Measurements from ENCODE around the gene ZNF471. TPM values are rescaled to one million over a fixed set of nuclear protein-coding genes. Genes with fewer than 3 reads are reported as not detected.

The ZNF471 gene
- total RNA-seq, 1 donor = 3.9 TPM

- peak; percentile 29 for DNase-seq (ENCODE audit: low read depth)
- TF ChIP-seq, protein P1, sequence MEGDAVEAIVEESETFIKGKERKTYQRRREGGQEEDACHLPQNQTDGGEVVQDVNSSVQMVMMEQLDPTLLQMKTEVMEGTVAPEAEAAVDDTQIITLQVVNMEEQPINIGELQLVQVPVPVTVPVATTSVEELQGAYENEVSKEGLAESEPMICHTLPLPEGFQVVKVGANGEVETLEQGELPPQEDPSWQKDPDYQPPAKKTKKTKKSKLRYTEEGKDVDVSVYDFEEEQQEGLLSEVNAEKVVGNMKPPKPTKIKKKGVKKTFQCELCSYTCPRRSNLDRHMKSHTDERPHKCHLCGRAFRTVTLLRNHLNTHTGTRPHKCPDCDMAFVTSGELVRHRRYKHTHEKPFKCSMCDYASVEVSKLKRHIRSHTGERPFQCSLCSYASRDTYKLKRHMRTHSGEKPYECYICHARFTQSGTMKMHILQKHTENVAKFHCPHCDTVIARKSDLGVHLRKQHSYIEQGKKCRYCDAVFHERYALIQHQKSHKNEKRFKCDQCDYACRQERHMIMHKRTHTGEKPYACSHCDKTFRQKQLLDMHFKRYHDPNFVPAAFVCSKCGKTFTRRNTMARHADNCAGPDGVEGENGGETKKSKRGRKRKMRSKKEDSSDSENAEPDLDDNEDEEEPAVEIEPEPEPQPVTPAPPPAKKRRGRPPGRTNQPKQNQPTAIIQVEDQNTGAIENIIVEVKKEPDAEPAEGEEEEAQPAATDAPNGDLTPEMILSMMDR (IDR thresholded peaks at IDR 0.05; ENCODE audit: insufficient read depth, low read depth, low read length) = no peak
- no peak overlapping the region for H3K4me3 ChIP-seq (ENCODE audit: low read depth, low read length)
These were observed 3.1 kb upstream of the ZNF471 start for GRCh38 chr19:56504581-56504980.

DNA sequence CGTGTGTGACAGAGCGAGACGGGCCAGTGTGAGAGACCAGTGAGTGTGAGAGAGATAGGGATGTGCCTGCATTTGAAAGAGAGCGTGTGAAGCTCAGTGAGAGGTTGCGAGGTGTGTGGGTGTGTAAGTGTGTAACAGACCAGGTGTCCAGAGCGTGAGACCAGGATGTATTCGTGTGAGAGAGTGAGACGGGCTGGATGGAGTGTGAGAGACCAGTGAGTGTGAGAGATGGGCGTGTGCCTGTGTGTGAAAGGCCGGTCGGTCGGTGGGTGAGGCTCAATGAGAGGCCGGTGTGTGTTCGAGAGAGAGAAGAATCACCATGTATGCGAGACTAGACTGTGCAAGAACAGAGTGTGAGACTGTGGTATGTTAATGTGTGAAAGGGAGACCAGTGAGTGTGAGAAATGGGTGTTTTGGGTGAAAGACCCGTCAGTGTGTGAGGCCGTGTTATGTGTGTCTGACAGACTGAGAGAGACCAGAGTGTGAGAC, 679 bp downstream of the ZNF471 start:
- no peak for DNase-seq (ENCODE audit: low read depth)
- H3K4me3 ChIP-seq (ENCODE audit: low read depth, low read length) = peak overlapping the region; percentile 83
- TF ChIP-seq, protein P1 (IDR thresholded peaks at IDR 0.05; ENCODE audit: insufficient read depth, low read depth, low read length) = no peak

DNA sequence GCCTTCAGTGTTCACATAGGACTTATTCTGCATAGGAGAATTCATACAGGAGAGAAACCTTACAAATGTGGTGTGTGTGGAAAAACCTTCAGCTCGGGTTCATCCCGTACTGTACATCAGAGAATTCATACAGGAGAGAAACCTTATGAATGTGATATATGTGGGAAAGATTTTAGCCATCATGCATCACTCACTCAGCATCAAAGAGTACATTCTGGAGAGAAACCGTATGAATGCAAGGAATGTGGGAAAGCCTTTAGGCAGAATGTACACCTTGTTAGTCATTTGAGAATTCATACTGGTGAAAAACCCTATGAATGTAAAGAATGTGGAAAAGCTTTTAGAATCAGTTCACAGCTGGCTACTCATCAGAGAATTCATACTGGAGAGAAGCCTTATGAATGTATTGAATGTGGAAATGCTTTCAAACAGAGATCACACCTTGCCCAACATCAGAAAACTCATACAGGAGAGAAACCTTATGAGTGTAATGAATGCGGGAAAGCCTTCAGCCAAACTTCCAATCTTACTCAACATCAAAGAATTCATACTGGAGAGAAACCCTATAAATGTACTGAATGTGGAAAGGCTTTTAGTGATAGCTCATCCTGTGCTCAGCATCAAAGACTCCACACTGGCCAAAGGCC, 17.7 kb downstream of the ZNF471 start:
- no peak overlapping the region for H3K4me3 ChIP-seq (ENCODE audit: low read depth, low read length)
- TF ChIP-seq, protein P1 (IDR thresholded peaks at IDR 0.05; ENCODE audit: insufficient read depth, low read depth, low read length) = no peak
- DNase-seq (ENCODE audit: low read depth) = no peak

DNA sequence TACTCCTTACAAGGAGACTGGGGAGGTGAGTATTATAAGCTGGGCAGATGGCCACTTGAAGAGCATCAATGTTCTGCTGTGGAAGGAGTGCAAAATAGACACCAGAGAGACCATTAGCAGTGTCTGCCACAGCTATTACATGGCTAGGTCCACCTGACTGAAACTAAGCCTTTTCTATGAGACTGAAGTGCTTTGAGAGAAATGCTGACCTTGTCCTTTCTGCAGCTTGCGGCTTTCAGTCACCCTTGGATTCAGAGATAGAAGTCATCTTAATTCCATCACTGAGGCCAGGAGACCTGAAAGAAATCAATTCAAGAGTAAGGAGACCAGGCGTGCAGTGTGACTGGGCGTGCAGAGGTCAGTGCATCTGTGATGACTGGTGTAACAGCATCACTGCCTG, 29.8 kb downstream of the ZNF471 start:
- DNase-seq (ENCODE audit: low read depth) = no peak
- no peak overlapping the region for H3K4me3 ChIP-seq (ENCODE audit: low read depth, low read length)
- TF ChIP-seq, protein P1 (IDR thresholded peaks at IDR 0.05; ENCODE audit: insufficient read depth, low read depth, low read length) = no peak

DNA sequence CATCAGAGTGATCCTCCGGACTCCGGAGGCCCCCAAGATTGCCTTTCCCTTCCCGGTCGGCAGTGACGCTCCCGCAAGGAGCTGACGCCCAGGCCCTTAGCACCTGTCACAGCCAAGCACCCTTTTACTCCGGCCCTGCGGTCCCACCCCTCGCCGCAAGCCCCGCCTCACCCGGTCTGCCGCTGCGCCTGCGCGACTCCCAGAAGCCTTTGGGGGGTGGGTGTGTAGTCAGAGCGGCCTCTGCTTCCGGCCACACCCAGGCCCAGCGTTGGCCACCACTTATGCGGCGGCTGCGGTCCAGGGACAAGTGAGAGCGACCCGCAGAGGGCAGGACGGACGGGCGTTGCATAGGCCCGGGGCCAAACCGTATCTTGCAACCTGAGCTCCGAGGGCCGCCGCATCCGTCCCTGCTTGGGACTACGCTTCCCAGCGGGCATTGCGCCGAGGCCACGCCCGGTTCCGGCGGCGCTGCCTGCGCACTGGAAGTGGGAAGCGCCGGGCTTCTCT, 30.7 kb downstream of the ZNF471 start:
- peak overlapping the region; percentile 82 for H3K4me3 ChIP-seq (ENCODE audit: low read depth, low read length)
- TF ChIP-seq, protein P1 (IDR thresholded peaks at IDR 0.05; ENCODE audit: insufficient read depth, low read depth, low read length) = no peak
- peak; percentile 88 for DNase-seq (ENCODE audit: low read depth)

GRCh38 chr19:56538761-56539263, 31.2 kb downstream of the ZNF471 start, which contains the start of gene ZFP28:
ZFP28 (plus strand) TSS chr19:56538948; CDS start chr19:56539019, 71 bp downstream.
- peak within 1 kb of the TSS; percentile 82 for H3K4me3 ChIP-seq (ENCODE audit: low read depth, low read length)
- TF ChIP-seq, protein P1 (IDR thresholded peaks at IDR 0.05; ENCODE audit: insufficient read depth, low read depth, low read length) = no peak
- DNase-seq (ENCODE audit: low read depth) = no peak

All from fibroblast of villous mesenchyme (primary cell).